H1 (cell line): Measurements from ENCODE around the gene NNMT. TPM values are rescaled to one million over a fixed set of nuclear protein-coding genes. Genes with fewer than 3 reads are reported as not detected.

ENCODE experiments used
- CTCF ChIA-PET: fragments of 300-600 bp; sonication (Branson Sonifier 250); formaldehyde crosslinking; loops from one replicate; lab custom pipeline; 2021; ENCODE audit not compliant: partially characterized antibody; lab: Charles Lee
- POLR2A ChIA-PET: fragments of 300-600 bp; sonication (Branson Sonifier 250); formaldehyde crosslinking; loops from one replicate; lab custom pipeline; 2021; ENCODE audit warnings: inconsistent platforms; ENCODE audit not compliant: partially characterized antibody; lab: Charles Lee
- DNase-seq, 2 experiments: peaks; one replicate each; pipeline versions ENCODE4 v3.0.0 to v3.0.0-alpha.2; 2010 to 2022; ENCODE audit warnings: low spot score in 2 of 2, low read depth in 1 of 2, mixed read lengths in 1 of 2
- FAIRE-seq: peaks from 2 replicates; lab custom pipeline; 2011; peaks lifted over from hg19 to GRCh38; lab: Jason Lieb, UNC
- H2AFZ ChIP-seq: 2 replicates; pipeline ENCODE4 v1.8.1; 2012; ENCODE audit warnings: low read length, inconsistent platforms
- H2AK5ac ChIP-seq: 2 replicates; pipeline ENCODE4 v1.6.1; 2013; ENCODE audit warnings: low read depth, low read length
- H2BK120ac ChIP-seq: replicated peaks from 2 replicates; pipeline ENCODE3; 2013; ENCODE audit warnings: low read depth, low read length, inconsistent platforms
- H2BK12ac ChIP-seq: 2 replicates; pipeline ENCODE4 v1.6.1; 2013; ENCODE audit warnings: low read depth, low read length
- H2BK15ac ChIP-seq: 2 replicates; pipeline ENCODE4 v1.6.1; 2013; ENCODE audit warnings: low read length
- H2BK20ac ChIP-seq: 2 replicates; pipeline ENCODE4 v1.6.1; 2013; ENCODE audit warnings: low read length
- H2BK5ac ChIP-seq: 2 replicates; pipeline ENCODE4 v1.6.1; 2013; ENCODE audit warnings: low read depth, low read length
- H3K14ac ChIP-seq: 2 replicates; pipeline ENCODE4 v1.6.1; 2013; ENCODE audit warnings: inconsistent platforms; ENCODE audit not compliant: insufficient read length
- H3K18ac ChIP-seq: 2 replicates; pipeline ENCODE4 v1.6.1; 2013; ENCODE audit warnings: low read length; ENCODE audit errors: extremely low read depth
- H3K23ac ChIP-seq: 2 replicates; pipeline ENCODE4 v1.6.1; 2013; ENCODE audit warnings: inconsistent platforms; ENCODE audit not compliant: insufficient read length
- H3K23me2 ChIP-seq: 2 replicates; pipeline ENCODE4 v1.6.1; 2013; ENCODE audit warnings: low read depth, low read length
- H3K27ac ChIP-seq: 2 replicates; pipeline ENCODE4 v1.6.1; 2011; ENCODE audit warnings: low read depth, low read length, inconsistent platforms
- H3K27me3 ChIP-seq, 4 experiments: replicated peaks in 1 of 4; 1 replicate in 1 of 4; 2 replicates in 3 of 4; pipeline versions ENCODE4 v1.6.1 to v1.8.1; 2011 to 2013; ENCODE audit warnings: low read length in 3 of 4, mild to moderate bottlenecking in 3 of 4, inconsistent platforms in 2 of 4, mixed read lengths in 2 of 4, moderate library complexity in 1 of 4; ENCODE audit not compliant: control insufficient read depth in 3 of 4, insufficient read depth in 3 of 4; ENCODE audit errors: extremely low read depth in 1 of 4
- H3K36me3 ChIP-seq, 4 experiments: 2 replicates each; pipeline versions ENCODE4 v1.6.1 to v1.8.1; 2011 to 2013; ENCODE audit warnings: mild to moderate bottlenecking in 4 of 4, low read length in 3 of 4, moderate library complexity in 2 of 4, control low read depth in 1 of 4, inconsistent platforms in 1 of 4; ENCODE audit not compliant: insufficient read depth in 4 of 4, control insufficient read depth in 2 of 4
- H3K4ac ChIP-seq: replicated peaks from 2 replicates; pipeline ENCODE3; 2013; ENCODE audit warnings: low read length, low read depth, mixed read lengths, inconsistent platforms; ENCODE audit not compliant: insufficient read length
- H3K4me1 ChIP-seq, 4 experiments: replicated peaks in 1 of 4; 1 replicate in 1 of 4; 2 replicates in 3 of 4; pipeline versions ENCODE4 v1.6.1 to v1.8.1; 2011 to 2013; ENCODE audit warnings: low read length in 3 of 4, inconsistent platforms in 2 of 4, mixed read lengths in 1 of 4; ENCODE audit not compliant: insufficient read depth in 4 of 4, control insufficient read depth in 3 of 4
- H3K4me2 ChIP-seq, 2 experiments: 2 replicates each; pipeline versions ENCODE4 v1.6.1 to v1.8.1; 2011 to 2013; ENCODE audit warnings: low read depth in 2 of 2, low read length in 2 of 2, control low read depth in 1 of 2, inconsistent platforms in 1 of 2, mild to moderate bottlenecking in 1 of 2; ENCODE audit not compliant: insufficient read depth in 1 of 2
- H3K4me3 ChIP-seq, 4 experiments: fragments of 200-600, 300-600 bp in 1 of 4; sonication (generic), shearing (Covaris generic), sonication (Bioruptor Twin) in 1 of 4; 2 replicates each; pipeline versions ENCODE4 v1.5.1 to v1.8.1; 2011 to 2016; ENCODE audit warnings: low read length in 4 of 4, low read depth in 3 of 4, control low read depth in 2 of 4, inconsistent platforms in 2 of 4, mild to moderate bottlenecking in 2 of 4, mixed read lengths in 1 of 4, moderate library complexity in 1 of 4; ENCODE audit not compliant: insufficient read depth in 2 of 4; ENCODE audit errors: extremely low read depth in 1 of 4
- H3K56ac ChIP-seq: replicated peaks from 2 replicates; pipeline ENCODE3; 2013; ENCODE audit warnings: low read depth, mild to moderate bottlenecking, mixed read lengths, low read length, inconsistent platforms; ENCODE audit not compliant: insufficient read length
- H3K79me1 ChIP-seq: 2 replicates; pipeline ENCODE4 v1.6.1; 2013; ENCODE audit warnings: low read depth, low read length, control low read depth
- H3K79me2 ChIP-seq, 2 experiments: 2 replicates each; pipeline versions ENCODE4 v1.6.1 to v1.8.1; 2012 to 2013; ENCODE audit warnings: low read length in 2 of 2, mild to moderate bottlenecking in 2 of 2, inconsistent platforms in 1 of 2; ENCODE audit not compliant: insufficient read depth in 2 of 2, control insufficient read depth in 1 of 2
- H3K9ac ChIP-seq, 4 experiments: replicated peaks in 1 of 4; 1 replicate in 1 of 4; 2 replicates in 3 of 4; pipeline versions ENCODE4 v1.6.1 to v1.8.1; 2011 to 2013; ENCODE audit warnings: low read depth in 3 of 4, low read length in 3 of 4, control low read depth in 2 of 4, mild to moderate bottlenecking in 2 of 4, moderate library complexity in 2 of 4, inconsistent platforms in 1 of 4; ENCODE audit errors: extremely low read depth in 1 of 4
- H3K9me3 ChIP-seq, 2 experiments: 2 replicates each; pipeline versions ENCODE4 v1.6.1 to v1.8.1; 2012 to 2013; ENCODE audit warnings: mild to moderate bottlenecking in 2 of 2, moderate library complexity in 2 of 2, control low read depth in 1 of 2, inconsistent platforms in 1 of 2, low read depth in 1 of 2, low read length in 1 of 2, mixed read lengths in 1 of 2; ENCODE audit not compliant: insufficient read depth in 2 of 2
- H4K20me1 ChIP-seq, 2 experiments: replicated peaks in 1 of 2; 2 replicates each; pipeline versions ENCODE3 to v1.8.1; 2011 to 2013; ENCODE audit warnings: inconsistent platforms in 2 of 2, low read length in 2 of 2, mild to moderate bottlenecking in 1 of 2; ENCODE audit not compliant: insufficient read depth in 2 of 2, control insufficient read depth in 1 of 2
- H4K5ac ChIP-seq: 2 replicates; pipeline ENCODE4 v1.6.1; 2013; ENCODE audit warnings: low read length, low read depth, mixed read lengths, inconsistent platforms; ENCODE audit not compliant: insufficient read length
- H4K8ac ChIP-seq: 2 replicates; pipeline ENCODE4 v1.8.0; 2013; ENCODE audit warnings: mild to moderate bottlenecking, moderate library complexity, low read length, inconsistent platforms; ENCODE audit not compliant: insufficient read depth; ENCODE audit errors: extremely low read depth
- H4K91ac ChIP-seq: replicated peaks from 2 replicates; pipeline ENCODE3; 2013; ENCODE audit warnings: low read length, mixed read lengths, inconsistent platforms; ENCODE audit not compliant: insufficient read length
- BCL11A ChIP-seq, 2 experiments: IDR thresholded peaks; one replicate each; pipeline ENCODE4 v1.6.1; 2011; ENCODE audit warnings: low read depth in 2 of 2, low read length in 2 of 2, mild to moderate bottlenecking in 2 of 2
- CBX5 ChIP-seq: fragments of 300-800, 300-1000 bp; sonication (generic); IDR thresholded peaks from 2 replicates; pipeline ENCODE4 v1.7.1; 2016; ENCODE audit warnings: antibody characterized with exemption, low read length, low read depth
- CBX8 ChIP-seq: fragments of 300-800, 300-1000 bp; sonication (generic); IDR thresholded peaks from 2 replicates; pipeline ENCODE4 v1.7.1; 2016; ENCODE audit warnings: low read depth, low read length, borderline replicate concordance
- CHD2 ChIP-seq: IDR thresholded peaks from 2 replicates; pipeline ENCODE4 v1.6.1; 2012; ENCODE audit warnings: low read length, improper control_type of control experiment
- HDAC2 ChIP-seq, 2 experiments: fragments of 300-600 bp in 1 of 2; sonication (generic) in 1 of 2; IDR thresholded peaks; 2 replicates each; pipeline ENCODE4 v1.6.1; 2011 to 2012; ENCODE audit warnings: low read depth in 2 of 2, low read length in 2 of 2, mild to moderate bottlenecking in 2 of 2, moderate library complexity in 2 of 2, borderline replicate concordance in 1 of 2, inconsistent platforms in 1 of 2
- JUN ChIP-seq: IDR thresholded peaks from 2 replicates; pipeline ENCODE4 v1.6.1; 2011; ENCODE audit warnings: low read depth, mild to moderate bottlenecking, improper control_type of control experiment, low read length
- KDM1A ChIP-seq: fragments of 200-600, 300-600 bp; sonication (generic); IDR thresholded peaks from 2 replicates; pipeline ENCODE4 v1.7.1; 2016; ENCODE audit warnings: mild to moderate bottlenecking, low read length, borderline replicate concordance
- POLR2A ChIP-seq, 2 experiments: IDR thresholded peaks; 1 replicate in 1 of 2; 2 replicates in 1 of 2; pipeline ENCODE4 v1.6.1; 2011; ENCODE audit warnings: low read depth in 2 of 2, low read length in 2 of 2, mild to moderate bottlenecking in 2 of 2; ENCODE audit errors: control extremely low read depth in 1 of 2
- RBBP5 ChIP-seq: IDR thresholded peaks from 2 replicates; pipeline ENCODE4 v1.7.1; 2012; ENCODE audit warnings: low read depth, mild to moderate bottlenecking, inconsistent platforms, low read length, moderate library complexity, borderline replicate concordance
- SP2 ChIP-seq: IDR thresholded peaks from 2 replicates; pipeline ENCODE4 v1.6.1; 2012; ENCODE audit warnings: mild to moderate bottlenecking, low read length, inconsistent platforms
- SP4 ChIP-seq: IDR thresholded peaks from 2 replicates; pipeline ENCODE4 v1.6.1; 2012; ENCODE audit warnings: low read length, inconsistent platforms
- TCF12 ChIP-seq: IDR thresholded peaks from 2 replicates; pipeline ENCODE4 v1.6.1; 2011; ENCODE audit warnings: low read depth, mild to moderate bottlenecking, low read length
- WGBS, 2 experiments: shearing (Covaris generic) in 1 of 2; methylation state at CpG; one replicate each; pipeline versions ENCODE4 v1.1.6 to v1.1.7; 2013 to 2015; ENCODE audit warnings: low lambda C conversion rate in 2 of 2, mixed read lengths in 2 of 2, inconsistent platforms in 1 of 2, low coverage in 1 of 2, missing lambda C conversion rate in 1 of 2; ENCODE audit not compliant: insufficient replicate concordance in 2 of 2, insufficient coverage in 1 of 2, insufficient read length in 1 of 2; ENCODE audit errors: extremely low coverage in 1 of 2, missing lambda C conversion rate in 1 of 2; 5-methylcytosine and 5-hydroxymethylcytosine counted together
- polyA plus RNA-seq, 7 experiments: library from polyadenylated mRNA; depleted of rRNA in 3 of 7; stranded (reverse) in 5 of 7; unstranded in 2 of 7; fragments of >200 nt in 5 of 7; fragments of 200-250 nt in 2 of 7; gene quantifications; 1 replicate in 5 of 7; 2 replicates in 1 of 7; 4 replicates in 1 of 7; pipeline versions ENCODE4 v1.2.1 to v1.2.3, GENCODE V29; 2011 to 2013; ENCODE audit warnings: missing spikeins in 2 of 7, mixed read lengths in 2 of 7
- total RNA-seq: library from RNA; stranded (reverse); fragmentation: NEBNext Ultra II Directional; extraction: Animal tissue kit (Norgen Biotek cat#: 25700); gene quantifications from 2 replicates; pipeline ENCODE4 v1.2.1, GENCODE V29; 2021

NNMT gene
- total and polyA plus RNA-seq, 2 of the 8 experiments (the other 6 are each of a cell fraction or from before 2014, with no cell fraction given), result not detected

DNA sequence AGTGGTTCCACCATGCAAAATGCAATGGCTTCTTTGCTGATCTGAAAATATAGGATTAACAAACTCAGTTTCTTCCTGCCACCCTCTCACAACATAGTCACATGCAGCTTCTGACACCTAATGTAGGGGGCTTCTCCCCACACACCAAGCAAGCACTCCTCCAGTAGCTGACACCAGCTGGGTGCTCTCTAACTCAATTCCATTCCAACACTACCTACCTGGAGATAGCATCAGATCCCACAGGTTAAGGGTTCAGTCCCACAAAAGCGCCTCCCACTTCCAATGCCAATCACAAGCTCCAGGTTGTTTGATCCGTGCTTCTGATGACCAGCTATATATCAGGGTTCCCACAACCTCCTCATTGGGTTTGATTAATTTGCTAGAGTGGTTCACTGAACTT lies 31.8 kb upstream of the NNMT start:
- H3K79me2 ChIP-seq, result no peaks in the 10 kb centered on the region
- H4K5ac ChIP-seq, result no peak overlapping the region
- H3K4me1 ChIP-seq, result no peaks in the 10 kb centered on the region; a peak in 1 of 7 replicates
- no peak overlapping the region for H3K27ac ChIP-seq
- no peak overlapping the region for H2AK5ac ChIP-seq
- no peak for FAIRE-seq
- no peak overlapping the region for H2BK20ac ChIP-seq
- no peak overlapping the region for H3K18ac ChIP-seq
- H3K23me2 ChIP-seq, result no peaks in the 10 kb centered on the region
- no peak overlapping the region for H2BK120ac ChIP-seq
- no peak overlapping the region for H2BK5ac ChIP-seq
- no peaks in the 10 kb centered on the region for H3K36me3 ChIP-seq
- H3K23ac ChIP-seq, result no peak overlapping the region
- no peaks in the 10 kb centered on the region for H3K79me1 ChIP-seq
- H4K20me1 ChIP-seq, result no peaks in the 10 kb centered on the region
- no peak overlapping the region for H3K4me3 ChIP-seq
- DNase-seq, result no peak
- no peak overlapping the region for H4K91ac ChIP-seq
- POLR2A ChIA-PET, result interaction anchor here (0.5 kb wide), 1 partner anchor 829 kb away, joined by 3 read pairs; no protein-coding TSS in a partner anchor
- no peak overlapping the region for H4K8ac ChIP-seq
- H3K56ac ChIP-seq, result no peak overlapping the region
- no peak overlapping the region for H2BK12ac ChIP-seq
- no peak overlapping the region for H2AFZ ChIP-seq
- H3K27me3 ChIP-seq, result no peaks in the 10 kb centered on the region
- no peaks in the 10 kb centered on the region for H3K9me3 ChIP-seq
- 93% methylated on average over 2 of the region's 2 CpGs; no CpG with 5 or more reads in 1 of the 2 experiments for WGBS, 2 experiments
- no peak overlapping the region for H3K14ac ChIP-seq
- CTCF ChIA-PET, result interaction anchor here (1.0 to 12.0 kb wide), 13 partner anchors 13 to 371 kb away, joined by 3 to 280 read pairs (median 109); no protein-coding TSS in a partner anchor
- no peak overlapping the region for H3K9ac ChIP-seq
- no peak overlapping the region for H2BK15ac ChIP-seq
- H3K4me2 ChIP-seq, result no peak overlapping the region
- no peak for TF ChIP-seq SP2
- no peak for TF ChIP-seq JUN
- TF ChIP-seq HDAC2 (IDR thresholded peaks at IDR 0.05; ENCODE audit: borderline replicate concordance in 1 of 2, low read depth in 2 of 2, low read length in 2 of 2), result no peak
- TF ChIP-seq CBX5, result no peak
- TF ChIP-seq SP4, result no peak
- no peak for TF ChIP-seq POLR2A (IDR thresholded peaks at IDR 0.05; ENCODE audit: control extremely low read depth in 1 of 2, low read depth in 2 of 2, low read length in 2 of 2)
- no peak for TF ChIP-seq CBX8
- no peak for TF ChIP-seq KDM1A
- TF ChIP-seq RBBP5, result no peak
- TF ChIP-seq BCL11A (IDR thresholded peaks at IDR 0.05; ENCODE audit: low read depth in 2 of 2, low read length in 2 of 2), result no peak
- TF ChIP-seq TCF12, result no peak
- no peak for TF ChIP-seq CHD2
- no peak overlapping the region for H3K4ac ChIP-seq
